Pons (tissue), 1 donor: ENCODE data around the gene COL11A1.
"Not testable (repeated sequence)": the region's sequence is repeated elsewhere in the genome, so short reads cannot be mapped to it uniquely, and the experiment has no call there.

Source experiments
- DNase-seq: peaks from one replicate; pipeline ENCODE4 v3.0.0-alpha.2; 2016; ENCODE audit warnings: low spot score

COL11A1 gene

DNA sequence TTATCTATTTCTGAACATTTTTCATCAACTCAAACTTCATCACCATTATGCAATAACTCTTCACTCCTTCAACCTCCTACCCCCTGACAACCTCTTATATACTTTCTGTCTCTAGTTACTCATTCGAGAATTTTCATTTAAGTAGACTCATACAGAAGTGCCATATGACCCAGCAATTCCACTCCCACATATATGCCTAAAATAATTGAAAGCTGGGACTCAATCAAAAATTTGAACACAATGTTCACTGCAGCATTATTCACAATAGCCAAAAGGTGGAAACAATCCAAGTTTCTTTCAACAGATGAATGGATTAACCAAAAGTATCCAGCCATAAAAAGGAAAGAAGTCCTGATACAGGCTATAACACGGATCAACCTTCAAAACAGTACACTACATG lies 24.1 kb downstream of the COL11A1 start:
- DNase-seq = no peak

DNA sequence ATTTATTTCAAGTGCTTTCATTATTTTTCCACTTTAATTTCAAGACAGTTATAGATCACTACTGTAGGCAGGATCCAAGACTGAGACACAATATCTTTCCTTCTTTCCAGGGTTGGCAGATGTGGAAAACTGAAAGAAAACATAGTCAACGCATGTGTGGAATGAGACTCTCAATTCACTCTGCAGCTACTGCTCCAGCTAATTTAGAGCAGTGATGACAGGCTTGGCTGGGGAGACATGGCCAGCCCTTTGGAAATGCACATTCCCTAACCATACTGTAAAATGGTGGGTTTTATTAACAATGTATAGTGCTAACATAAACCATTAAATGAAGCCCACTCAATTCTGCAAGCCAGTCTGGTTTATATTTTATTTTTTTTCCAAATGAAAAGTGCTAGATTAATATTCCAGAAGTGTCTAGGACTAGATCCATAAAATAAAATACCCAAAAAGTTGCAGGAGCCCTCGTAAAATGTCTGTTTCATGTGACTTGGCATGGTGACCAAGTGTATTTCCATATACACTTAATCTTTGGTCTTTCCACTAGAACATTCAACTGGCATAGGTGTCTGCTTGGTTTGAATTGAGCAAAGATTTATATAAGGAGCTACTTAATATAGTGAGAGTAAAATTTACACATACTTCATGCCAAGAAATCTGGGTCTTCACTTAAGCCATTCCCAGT lies 32.9 kb downstream of the COL11A1 start:
- DNase-seq = no peak

DNA sequence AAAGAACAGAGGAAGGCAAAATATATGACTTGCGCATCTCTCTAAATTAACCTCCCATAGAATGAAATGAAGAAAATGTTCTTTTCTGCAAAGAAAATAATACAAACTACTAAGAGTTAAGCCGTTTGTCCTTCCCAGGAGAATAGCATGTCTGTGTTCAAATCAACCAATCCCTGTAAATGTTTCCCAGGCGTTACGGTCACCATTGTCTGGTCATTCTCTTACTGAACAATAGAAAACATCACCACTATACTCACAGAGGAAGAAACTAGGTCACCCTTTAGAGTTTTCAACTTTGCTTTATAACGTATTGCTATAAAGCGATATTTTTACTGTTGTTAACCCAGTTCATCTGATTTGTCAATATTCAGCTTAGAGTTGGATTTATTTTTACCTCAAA lies 34.1 kb downstream of the COL11A1 start:
- peak; percentile 85 for DNase-seq

DNA sequence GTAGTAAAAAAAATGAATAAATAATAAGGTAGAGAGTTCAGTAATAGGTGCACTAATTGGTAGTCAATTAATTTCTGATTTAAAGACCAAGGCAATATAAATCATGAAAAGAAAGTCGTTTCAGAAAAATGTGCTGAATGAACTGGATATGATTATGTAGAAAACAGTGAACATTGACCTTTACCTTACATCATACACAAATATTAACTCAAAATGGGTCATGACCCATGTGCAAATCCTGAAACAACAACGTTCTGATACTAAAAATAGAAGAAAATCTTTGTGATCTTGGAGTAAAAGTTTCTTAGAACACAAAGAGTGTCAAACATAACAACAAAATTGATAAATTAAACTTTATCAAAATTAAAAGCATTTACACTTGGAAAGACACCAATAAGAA lies 39.1 kb downstream of the COL11A1 start:
- DNase-seq = no peak

DNA sequence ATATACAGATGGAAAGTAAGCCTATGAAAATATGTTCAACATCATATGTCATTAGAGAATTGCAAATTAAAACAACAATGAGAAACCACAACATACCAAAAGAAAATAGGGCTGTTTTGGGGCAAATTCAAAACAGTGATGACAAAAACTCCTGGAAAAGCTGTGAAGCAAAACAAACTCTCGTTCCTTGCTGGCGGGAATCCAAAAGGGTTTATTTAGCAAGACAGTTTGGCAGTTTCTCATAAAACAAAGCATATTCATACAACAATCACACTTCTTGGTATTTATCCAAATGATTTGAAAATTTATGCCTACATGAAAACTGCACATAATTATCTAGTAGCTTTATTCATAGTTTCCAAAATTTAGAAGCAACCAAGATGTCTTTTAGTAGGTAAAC lies 44.4 kb downstream of the COL11A1 start:
- no peak for DNase-seq

DNA sequence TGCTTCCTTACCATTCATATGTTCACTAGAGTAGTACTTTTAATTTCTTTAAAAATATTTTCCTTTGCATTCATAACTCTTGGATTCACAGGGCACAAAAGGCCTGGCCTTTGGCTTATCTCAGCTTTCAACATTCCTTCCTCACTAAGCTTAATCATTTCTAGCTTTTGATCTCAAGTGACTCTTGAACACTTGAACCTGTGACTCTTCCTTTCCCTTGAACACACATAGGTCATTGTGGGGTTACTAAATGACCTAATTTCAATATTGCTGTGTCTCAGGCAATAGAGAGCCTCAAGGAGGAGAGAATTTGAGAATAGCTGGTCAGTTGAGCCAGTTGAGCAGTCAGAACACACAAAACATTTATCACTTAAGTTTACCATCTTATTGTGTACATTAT lies 49.9 kb downstream of the COL11A1 start:
- DNase-seq = no peak

GRCh38 chr1:103056423-103056822 lies 51.9 kb downstream of the COL11A1 start:
- no peak for DNase-seq

GRCh38 chr1:103028110-103028509 lies 80.2 kb downstream of the COL11A1 start:
- DNase-seq = not testable (repeated sequence)

- DNase-seq = peak; percentile 14
Measured at GRCh38 chr1:103025858-103026409, 82.4 kb downstream of the COL11A1 start.

DNA sequence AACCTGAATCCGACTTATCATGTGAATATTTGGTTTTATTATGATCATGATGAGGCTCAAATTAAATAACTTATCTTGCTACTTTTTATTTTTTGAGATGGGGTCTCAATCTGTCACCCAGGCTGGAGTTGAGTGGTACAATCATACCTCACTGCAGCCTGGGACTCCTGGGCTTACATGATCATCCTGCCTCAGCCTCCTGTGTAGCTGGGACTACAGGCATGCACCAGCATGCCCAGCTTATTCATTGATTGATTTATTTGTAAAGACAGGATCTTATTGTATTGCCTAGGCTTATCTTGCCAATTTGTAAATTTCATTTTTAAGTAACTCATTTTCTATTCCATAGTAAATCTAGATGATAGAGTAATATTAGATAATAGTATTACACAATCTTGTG lies 84.3 kb downstream of the COL11A1 start:
- no peak for DNase-seq

DNA sequence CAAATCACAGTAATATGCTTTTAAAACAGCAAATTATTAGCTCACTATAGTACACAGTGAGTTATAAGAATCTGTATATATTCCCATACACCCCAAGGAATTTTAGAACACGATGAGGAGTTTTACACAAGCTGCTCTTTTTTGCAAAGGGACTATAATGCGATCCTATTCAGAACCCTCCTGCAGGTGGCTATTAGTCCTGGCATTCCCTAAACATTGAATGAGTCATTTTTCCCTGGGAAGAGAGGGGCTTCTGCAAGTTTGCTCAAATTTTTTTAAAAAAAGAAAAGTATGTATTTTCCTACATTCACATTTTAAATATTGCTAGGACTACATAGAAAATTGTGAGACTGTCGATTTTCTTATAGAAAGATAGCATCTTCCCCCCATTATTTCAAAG lies 106.3 kb downstream of the COL11A1 start:
- DNase-seq = no peak

- no peak for DNase-seq
Measured at GRCh38 chr1:102978874-102979273, 129.4 kb downstream of the COL11A1 start.

- no peak for DNase-seq
Measured at GRCh38 chr1:102977292-102977691, 131.0 kb downstream of the COL11A1 start.

DNA sequence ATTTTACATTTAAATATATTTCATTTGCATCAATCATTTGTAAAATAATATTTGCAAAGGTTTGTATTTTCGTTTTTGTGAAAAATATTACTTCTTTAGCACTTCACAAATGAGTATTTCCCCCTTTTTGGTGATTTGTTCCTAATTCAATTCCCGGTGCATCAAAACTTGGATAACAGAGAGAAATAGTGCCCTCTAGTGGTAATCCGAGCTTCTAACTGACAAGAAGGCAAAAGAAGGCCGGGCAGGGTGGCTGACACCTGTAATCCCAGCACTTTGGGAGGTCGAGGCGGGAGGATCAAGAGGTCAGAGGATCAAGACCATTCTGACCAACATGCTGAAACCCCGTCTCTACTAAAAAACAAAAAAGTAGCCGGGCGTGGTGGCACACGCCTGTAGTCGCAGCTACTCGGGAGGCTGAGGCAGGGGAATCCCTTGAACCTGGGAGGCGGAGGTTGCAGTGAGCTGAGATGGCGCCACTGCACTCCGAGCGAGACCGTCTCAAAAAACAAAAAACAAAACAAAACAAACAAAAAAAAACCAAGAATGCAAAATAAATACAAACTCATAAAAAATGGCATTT lies 137.7 kb downstream of the COL11A1 start:
- peak; percentile 52 for DNase-seq

DNA sequence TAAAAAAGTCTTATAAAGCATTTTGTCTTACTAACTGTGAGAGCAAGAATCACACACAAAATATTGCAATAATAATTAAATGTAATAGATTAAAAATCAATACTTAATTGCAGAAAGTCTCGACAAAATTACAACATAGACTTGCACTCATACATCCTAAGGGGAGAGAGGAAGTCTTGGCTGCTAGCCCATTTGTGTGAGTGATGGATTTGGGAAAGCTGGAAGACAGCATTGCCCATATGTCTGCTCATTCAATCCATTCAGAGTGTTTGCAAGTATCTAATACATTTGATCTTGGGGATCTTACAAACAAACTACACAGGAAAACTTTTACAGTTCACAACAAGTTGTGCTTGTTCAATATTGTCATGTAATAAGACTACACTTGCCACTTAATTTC lies 140.5 kb downstream of the COL11A1 start:
- DNase-seq = peak; percentile 24

DNA sequence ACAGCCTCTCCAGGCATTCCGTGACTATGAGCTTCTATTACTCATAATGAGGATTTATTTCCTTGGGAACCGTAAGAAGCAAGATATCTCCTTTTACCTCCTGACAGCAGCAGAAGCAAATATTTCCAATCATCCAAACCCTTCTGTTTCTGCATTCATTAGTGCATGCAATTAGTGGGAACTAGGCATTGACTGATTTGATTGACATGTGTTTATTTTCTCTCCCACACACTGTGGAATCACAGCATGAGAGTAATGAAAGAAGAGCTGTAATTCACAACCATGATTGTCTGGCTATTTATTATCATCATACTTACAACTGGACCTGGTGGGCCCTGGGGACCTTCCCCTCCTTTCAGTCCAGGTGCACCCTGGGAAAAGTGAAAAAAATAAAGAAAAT lies 146.8 kb downstream of the COL11A1 start:
- no peak for DNase-seq

- no peak for DNase-seq
Measured at GRCh38 chr1:102954576-102954975, 153.7 kb downstream of the COL11A1 start.

- no peak for DNase-seq
Measured at GRCh38 chr1:102952400-102952799, 155.9 kb downstream of the COL11A1 start.

DNA sequence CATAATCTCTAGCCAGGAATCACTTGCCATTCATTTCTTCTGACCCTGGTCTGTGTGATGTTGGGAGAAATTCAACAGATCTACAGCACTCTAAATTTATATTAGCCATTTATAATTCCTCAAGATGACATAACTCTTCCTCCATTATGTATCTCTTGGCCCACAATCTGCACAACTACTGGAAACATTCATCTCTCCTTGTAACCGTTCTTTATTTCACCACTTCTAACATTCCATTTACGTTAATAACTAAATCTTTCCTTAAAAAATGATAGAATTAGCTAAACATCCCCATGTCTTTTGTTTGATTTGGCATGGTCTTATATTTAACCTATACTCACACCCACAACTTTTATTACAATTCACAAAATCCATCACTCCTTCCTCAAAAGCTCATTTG lies 166.0 kb downstream of the COL11A1 start:
- DNase-seq = no peak

DNA sequence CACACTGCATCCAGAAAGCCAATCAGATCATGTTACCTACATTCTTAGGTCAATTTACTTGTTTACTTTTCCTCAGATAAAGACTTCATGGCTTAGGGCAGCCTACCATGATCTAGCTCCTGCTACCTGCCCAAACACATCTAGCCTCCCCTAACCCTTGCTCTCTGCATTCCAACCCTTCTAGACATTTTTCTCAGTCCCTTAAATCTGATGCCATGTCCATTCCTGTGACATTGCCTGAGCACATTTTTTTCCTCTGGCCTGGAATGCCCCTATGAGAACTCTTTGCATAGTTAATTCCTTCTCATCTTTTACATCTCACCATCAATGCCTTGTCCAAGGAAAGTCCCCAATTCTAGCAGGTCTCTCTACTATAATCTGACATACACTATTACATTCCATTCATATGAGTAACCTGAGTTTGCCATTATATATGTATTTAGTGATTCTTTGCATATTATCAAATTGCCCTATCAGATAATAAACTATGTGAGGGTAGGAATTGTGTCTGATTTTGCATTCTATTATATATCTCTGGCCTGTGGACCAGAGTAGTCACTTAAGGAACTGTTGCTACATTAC lies 166.9 kb downstream of the COL11A1 start:
- no peak for DNase-seq

- DNase-seq = no peak
Measured at GRCh38 chr1:102937401-102937800, 170.9 kb downstream of the COL11A1 start.

- not testable (repeated sequence) for DNase-seq
Measured at GRCh38 chr1:102933362-102933761, 175.0 kb downstream of the COL11A1 start.

DNA sequence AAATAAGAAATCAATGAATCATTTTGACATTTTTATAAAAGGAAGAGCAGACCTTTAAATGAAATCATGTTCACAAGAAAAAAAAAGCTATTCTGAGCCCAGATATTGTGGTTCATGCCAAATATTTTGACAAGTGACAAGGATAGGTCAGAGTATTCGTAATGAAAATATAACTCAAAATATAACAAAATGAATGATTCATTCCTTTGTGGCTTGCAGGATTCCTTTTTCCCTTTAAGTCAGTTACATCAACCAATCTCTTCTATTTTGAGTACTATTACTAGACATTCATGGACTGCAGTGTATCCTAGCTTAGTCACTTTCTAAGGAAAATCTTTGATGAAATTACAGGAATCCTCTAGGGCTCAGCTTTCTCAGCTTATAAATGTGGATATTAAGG lies 188.7 kb downstream of the COL11A1 start:
- no peak for DNase-seq
